ENCODE measurements around the gene NAALADL1.
A peak's percentile ranks its signal among the peaks of the same experiment; 100 is the strongest.

The NAALADL1 gene

DNA sequence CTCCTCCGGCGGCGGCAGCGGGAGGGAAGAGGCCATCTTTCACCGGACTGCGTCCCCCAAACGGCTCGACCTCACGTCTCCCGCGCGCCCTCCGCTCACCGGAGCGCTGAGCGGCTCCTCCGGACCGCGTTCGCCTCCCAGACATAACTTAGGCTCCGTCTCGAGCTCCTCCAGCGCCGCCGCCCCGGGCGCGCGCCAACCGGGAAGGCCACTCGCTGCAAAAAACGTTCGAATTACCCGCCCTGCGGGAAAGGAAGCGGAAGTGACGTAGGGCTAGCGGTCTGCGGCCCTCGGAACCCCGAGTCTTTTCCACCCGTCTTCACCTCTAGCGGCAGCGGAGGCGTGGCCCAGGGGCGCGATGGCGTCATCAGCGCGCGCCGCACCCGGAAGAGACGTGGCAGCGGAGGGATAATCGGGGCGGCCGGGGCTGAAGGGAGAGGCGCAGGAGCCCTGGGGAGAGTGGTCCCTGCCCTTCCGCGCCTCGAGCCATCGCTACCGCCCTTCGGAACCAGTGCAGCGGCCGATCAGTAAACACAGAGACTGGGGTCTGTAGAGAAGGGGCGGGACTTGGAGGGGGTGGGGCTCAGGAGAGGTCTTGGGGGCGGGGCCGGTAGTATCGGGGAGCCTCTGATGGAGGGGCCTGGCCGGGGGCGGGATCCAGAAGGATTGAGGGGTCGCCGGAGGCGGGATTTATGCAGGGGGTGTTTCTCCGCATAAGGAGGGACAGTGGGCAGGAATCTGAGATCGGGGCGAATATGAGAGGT lies 25.7 kb upstream of the NAALADL1 start, which contains the start of the genes CDCA5 and ZFPL1:
Gene CDCA5, minus strand, starts transcription at position 207 of the 764 bp plus-strand sequence. Its CDS starts 62 bp downstream, at position 145.
Gene ZFPL1, plus strand, starts transcription at position 389 of the 764 bp plus-strand sequence. CDS start 477 bp downstream, outside the sequence.
- TF ChIP-seq CTCF (IDR thresholded peaks at IDR 0.05; ENCODE audit: borderline replicate concordance, control extremely low read depth, extremely low read depth, insufficient read depth, missing control alignments), result no peak
- DNase-seq (ENCODE audit: low spot score), result peak; percentile 99
- in situ Hi-C loops (cut with MboI; ENCODE audit: low sequenced_read_pairs, unreplicated experiment), result no loop called here

GRCh38 chr11:65083134-65083833 lies 24.9 kb upstream of the NAALADL1 start:
- DNase-seq (ENCODE audit: low spot score), result peak; percentile 8
- in situ Hi-C loops (cut with MboI; ENCODE audit: low sequenced_read_pairs, unreplicated experiment), result no loop called here
- no peak for TF ChIP-seq CTCF (IDR thresholded peaks at IDR 0.05; ENCODE audit: borderline replicate concordance, control extremely low read depth, extremely low read depth, insufficient read depth, missing control alignments)

DNA sequence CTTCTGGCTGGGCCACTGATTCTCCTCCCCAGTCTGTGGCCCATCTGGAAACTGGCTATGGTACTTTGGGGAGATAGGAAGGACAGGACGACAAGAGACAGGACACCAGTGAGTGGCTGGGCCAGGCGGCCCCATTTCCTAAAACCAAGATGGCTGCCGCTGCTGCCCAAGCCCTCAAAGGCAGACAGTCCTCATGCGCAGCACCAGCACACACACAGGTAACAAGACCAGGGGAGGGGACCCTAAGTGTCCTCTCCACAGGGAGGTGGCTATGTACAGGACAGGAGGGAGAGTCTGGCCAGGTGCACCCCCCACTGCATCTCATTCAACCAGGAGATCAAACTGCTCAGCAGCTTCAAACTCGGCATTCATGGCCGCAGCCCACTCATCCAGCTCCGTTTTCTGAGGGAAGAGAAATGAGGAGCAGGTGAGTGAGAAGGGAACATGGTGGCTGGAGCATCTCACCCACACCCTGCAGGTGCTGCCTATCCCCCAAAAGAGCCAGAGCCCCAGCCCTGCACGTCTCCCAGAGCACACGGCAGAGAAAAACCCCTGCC lies 20.5 kb upstream of the NAALADL1 start:
- no peak for TF ChIP-seq CTCF (IDR thresholded peaks at IDR 0.05; ENCODE audit: borderline replicate concordance, control extremely low read depth, extremely low read depth, insufficient read depth, missing control alignments)
- in situ Hi-C loops (cut with MboI; ENCODE audit: low sequenced_read_pairs, unreplicated experiment), result no loop called here
- peak; percentile 8 for DNase-seq (ENCODE audit: low spot score)

GRCh38 chr11:65078151-65078550 lies 19.8 kb upstream of the NAALADL1 start:
- peak; percentile 76 for DNase-seq (ENCODE audit: low spot score)
- in situ Hi-C loops (cut with MboI; ENCODE audit: low sequenced_read_pairs, unreplicated experiment), result no loop called here
- TF ChIP-seq CTCF (IDR thresholded peaks at IDR 0.05; ENCODE audit: borderline replicate concordance, control extremely low read depth, extremely low read depth, insufficient read depth, missing control alignments), result peak; percentile 85

GRCh38 chr11:65077451-65077850 lies 19.1 kb upstream of the NAALADL1 start:
- no peak for DNase-seq (ENCODE audit: low spot score)
- in situ Hi-C loops (cut with MboI; ENCODE audit: low sequenced_read_pairs, unreplicated experiment), result no loop called here
- no peak for TF ChIP-seq CTCF (IDR thresholded peaks at IDR 0.05; ENCODE audit: borderline replicate concordance, control extremely low read depth, extremely low read depth, insufficient read depth, missing control alignments)

DNA sequence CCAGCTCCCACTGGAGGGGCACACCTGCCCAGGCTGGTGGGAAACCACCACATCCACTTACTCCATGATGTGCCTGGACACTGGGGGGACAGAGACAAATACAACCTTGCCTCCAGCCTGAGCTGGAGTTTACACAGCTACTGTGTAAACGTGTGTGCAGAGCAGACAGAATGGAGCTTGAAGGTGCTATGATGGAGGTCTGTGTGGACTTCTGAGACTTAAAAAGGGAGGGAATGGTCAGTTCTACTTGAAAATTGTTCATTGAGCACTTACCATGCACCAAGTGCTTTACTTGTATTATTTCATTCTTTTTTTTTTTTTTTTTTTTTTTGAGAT lies 14.2 kb upstream of the NAALADL1 start:
- in situ Hi-C loops (cut with MboI; ENCODE audit: low sequenced_read_pairs, unreplicated experiment), result no loop called here
- no peak for DNase-seq (ENCODE audit: low spot score)
- no peak for TF ChIP-seq CTCF (IDR thresholded peaks at IDR 0.05; ENCODE audit: borderline replicate concordance, control extremely low read depth, extremely low read depth, insufficient read depth, missing control alignments)

Data from GM13976 (cell line).